Body of pancreas (tissue), 4 donors: Measurements from ENCODE around the gene SEC23IP.

Source experiments
- POLR2A ChIP-seq, 3 donors: fragments of 450-650 bp; IDR thresholded peaks; one replicate each; pipeline ENCODE4 v1.6.1; 2016; ENCODE audit warnings: antibody characterized with exemption in 3 of 3, mild to moderate bottlenecking in 2 of 3
- TF ChIP-seq, protein P1 (sequence below), 7 experiments: fragments of 450-650 bp in 4 of 7; fragments of 200-600 bp in 3 of 7; sonication (generic) in 3 of 7; IDR thresholded peaks; one replicate each; pipeline ENCODE4 v1.5.1; 2016 to 2019; ENCODE audit warnings: antibody characterized with exemption in 7 of 7

GRCh38 chr10:119872860-119873681, 19.5 kb upstream of the SEC23IP start:
- TF ChIP-seq, protein P1, sequence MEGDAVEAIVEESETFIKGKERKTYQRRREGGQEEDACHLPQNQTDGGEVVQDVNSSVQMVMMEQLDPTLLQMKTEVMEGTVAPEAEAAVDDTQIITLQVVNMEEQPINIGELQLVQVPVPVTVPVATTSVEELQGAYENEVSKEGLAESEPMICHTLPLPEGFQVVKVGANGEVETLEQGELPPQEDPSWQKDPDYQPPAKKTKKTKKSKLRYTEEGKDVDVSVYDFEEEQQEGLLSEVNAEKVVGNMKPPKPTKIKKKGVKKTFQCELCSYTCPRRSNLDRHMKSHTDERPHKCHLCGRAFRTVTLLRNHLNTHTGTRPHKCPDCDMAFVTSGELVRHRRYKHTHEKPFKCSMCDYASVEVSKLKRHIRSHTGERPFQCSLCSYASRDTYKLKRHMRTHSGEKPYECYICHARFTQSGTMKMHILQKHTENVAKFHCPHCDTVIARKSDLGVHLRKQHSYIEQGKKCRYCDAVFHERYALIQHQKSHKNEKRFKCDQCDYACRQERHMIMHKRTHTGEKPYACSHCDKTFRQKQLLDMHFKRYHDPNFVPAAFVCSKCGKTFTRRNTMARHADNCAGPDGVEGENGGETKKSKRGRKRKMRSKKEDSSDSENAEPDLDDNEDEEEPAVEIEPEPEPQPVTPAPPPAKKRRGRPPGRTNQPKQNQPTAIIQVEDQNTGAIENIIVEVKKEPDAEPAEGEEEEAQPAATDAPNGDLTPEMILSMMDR (IDR thresholded peaks at IDR 0.05): peak in 2 of 7 experiments; percentile 6 to 8
- peak in 2 of 3 donors; percentile 68 to 70 for TF ChIP-seq POLR2A (IDR thresholded peaks at IDR 0.05)
